ENCODE results near the gene SCG5. TPM values are rescaled to one million over a fixed set of nuclear protein-coding genes. Genes with fewer than 3 reads are reported as not detected.
A peak's percentile ranks its signal among the peaks of the same experiment; 100 is the strongest.
"Not testable (repeated sequence)": the region's sequence is repeated elsewhere in the genome, so short reads cannot be mapped to it uniquely, and the experiment has no call there.

SCG5 gene, protein sequence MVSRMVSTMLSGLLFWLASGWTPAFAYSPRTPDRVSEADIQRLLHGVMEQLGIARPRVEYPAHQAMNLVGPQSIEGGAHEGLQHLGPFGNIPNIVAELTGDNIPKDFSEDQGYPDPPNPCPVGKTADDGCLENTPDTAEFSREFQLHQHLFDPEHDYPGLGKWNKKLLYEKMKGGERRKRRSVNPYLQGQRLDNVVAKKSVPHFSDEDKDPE
- total RNA-seq = 1.3 TPM
- polyA plus RNA-seq (ENCODE audit: insufficient read depth, low read depth, low replicate concordance) = 1.6 TPM
- long read RNA-seq, donor 1, partial matches to known transcripts = 0 of 5 reads
- long read RNA-seq, donor 1, other reads (novel, unspliced or antisense) = 0 of 5 reads
- long read RNA-seq, donor 2, partial matches to known transcripts = 0 of 3 reads
- long read RNA-seq, donor 2, other reads (novel, unspliced or antisense) = 0 of 3 reads
- long read RNA-seq, donor 3, partial matches to known transcripts = 0 of 1 reads
- long read RNA-seq, donor 3, other reads (novel, unspliced or antisense) = 0 of 1 reads
- long read RNA-seq, donor 4, partial matches to known transcripts = 0 of 6 reads
- long read RNA-seq, donor 4, other reads (novel, unspliced or antisense) = 0 of 6 reads
- long read RNA-seq, donor 5 = 0 reads
- long read RNA-seq, donor 6, partial matches to known transcripts = 0 of 8 reads
- long read RNA-seq, donor 6, other reads (novel, unspliced or antisense) = 0 of 8 reads
- long read RNA-seq, donor 7 = 0 reads
- long read RNA-seq, donor 8, transcript SCG5-201 (6 exons, 1,238 nt) = major isoform, 5 of 6 reads
- long read RNA-seq, donor 8, partial matches to known transcripts = 0 of 6 reads
- long read RNA-seq, donor 8, other reads (novel, unspliced or antisense) = 0 of 6 reads
- long read RNA-seq, donor 9, partial matches to known transcripts = 0 of 5 reads
- long read RNA-seq, donor 9, other reads (novel, unspliced or antisense) = 0 of 5 reads
- long read RNA-seq, donor 10, partial matches to known transcripts = 0 of 6 reads
- long read RNA-seq, donor 10, other reads (novel, unspliced or antisense) = 0 of 6 reads

DNA sequence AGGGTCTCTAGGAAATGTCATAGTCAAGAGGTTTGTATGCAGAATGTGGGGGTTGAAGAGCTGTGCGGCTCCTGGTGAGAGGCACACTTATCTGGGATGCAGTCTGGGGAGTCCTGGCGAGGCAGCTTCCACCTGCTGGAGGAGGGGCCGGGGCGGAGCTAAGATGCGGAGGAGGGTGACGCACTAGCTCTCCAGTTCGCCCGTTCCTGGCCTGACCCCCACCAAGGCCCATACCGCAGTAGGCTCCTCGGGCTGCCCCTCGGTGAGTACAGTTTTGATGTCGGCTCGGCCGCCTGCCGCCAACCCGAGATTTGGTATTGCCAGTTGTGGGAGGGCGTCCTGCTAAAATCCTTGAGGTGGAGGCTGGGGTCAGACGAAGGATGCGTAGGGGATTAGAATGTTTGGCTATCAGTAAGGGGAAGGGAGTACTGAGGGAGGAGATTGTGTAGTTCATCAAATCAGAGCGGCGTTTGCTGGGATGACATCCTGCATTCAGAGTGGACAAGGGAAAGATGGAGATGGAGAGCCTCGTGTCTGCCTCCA lies at the start of gene SCG5:
Gene SCG5, plus strand, starts transcription at position 194 of the 543 bp plus-strand sequence. CDS start 1,883 bp downstream, outside the sequence.
- H3K27me3 ChIP-seq (ENCODE audit: control insufficient read depth, insufficient read depth, low read length) = no peaks in the 10 kb centered on the region
- H3K9me3 ChIP-seq (ENCODE audit: control insufficient read depth in 2 of 3, insufficient read depth in 1 of 3, low read length in 3 of 3) = no peaks in the 10 kb centered on the region
- peak within 1 kb of the TSS in 1 of 3 donors; percentile 63 for H3K4me3 ChIP-seq (ENCODE audit: low read length in 3 of 3)
- no peak within 1 kb of the TSS for H3K27ac ChIP-seq (ENCODE audit: low read depth in 2 of 2, low read length in 2 of 2)
- intact Hi-C loops (cut with DNase I) = no loop called here
- peak within 1 kb of the TSS in 1 of 3 donors; percentile 54 for H3K9ac ChIP-seq (ENCODE audit: low read length in 3 of 3)
- no peaks in the 10 kb centered on the region for H3K4me1 ChIP-seq (ENCODE audit: control insufficient read depth in 2 of 3, insufficient read depth in 2 of 3, low read depth in 1 of 3, low read length in 3 of 3)
- DNase-seq = peak in 4 of 5 donors; percentile 84 to 92 (median 88)
- no peaks in the 10 kb centered on the region for H3K36me3 ChIP-seq (ENCODE audit: control insufficient read depth in 2 of 3, insufficient read depth in 3 of 3, low read length in 3 of 3)
- no peak for FAIRE-seq
- TF ChIP-seq CTCF (IDR thresholded peaks at IDR 0.05; ENCODE audit: borderline replicate concordance, extremely low read depth, insufficient read depth) = no peak

DNA sequence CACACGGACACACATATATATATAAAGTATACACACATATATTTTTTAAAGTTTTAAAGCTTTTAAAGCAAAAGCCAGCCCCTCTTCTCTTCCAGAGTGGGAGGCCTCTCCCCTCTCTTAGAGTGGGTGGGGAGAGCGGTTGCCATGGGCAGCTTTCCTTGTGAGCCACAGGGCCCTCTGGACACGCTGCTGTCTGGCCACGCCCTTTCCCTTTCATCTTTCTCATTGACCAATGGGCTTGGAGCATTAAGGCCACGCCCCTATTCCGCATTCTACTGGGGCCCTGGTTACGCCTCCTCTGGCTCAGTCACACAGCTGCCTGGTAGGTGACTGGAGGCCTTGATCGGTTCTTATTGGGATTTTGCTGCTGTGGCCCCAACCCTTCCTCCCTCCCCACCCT lies 48.4 kb upstream of the SCG5 start, which contains the start of gene GOLGA8N:
Gene GOLGA8N, plus strand, starts transcription at position 306 of the 400 bp plus-strand sequence.
- H3K27ac ChIP-seq (ENCODE audit: low read depth in 2 of 2, low read length in 2 of 2); H3K27me3 ChIP-seq (ENCODE audit: control insufficient read depth, insufficient read depth, low read length); H3K4me3 ChIP-seq (ENCODE audit: low read length in 3 of 3); FAIRE-seq; H3K4me1 ChIP-seq (ENCODE audit: control insufficient read depth in 2 of 3, insufficient read depth in 2 of 3, low read depth in 1 of 3, low read length in 3 of 3); H3K36me3 ChIP-seq (ENCODE audit: control insufficient read depth in 2 of 3, insufficient read depth in 3 of 3, low read length in 3 of 3); DNase-seq; intact Hi-C loops (cut with DNase I); H3K9me3 ChIP-seq (ENCODE audit: control insufficient read depth in 2 of 3, insufficient read depth in 1 of 3, low read length in 3 of 3); H3K9ac ChIP-seq (ENCODE audit: low read length in 3 of 3): not testable (repeated sequence)

- H3K4me3 ChIP-seq (ENCODE audit: low read length in 3 of 3); intact Hi-C loops (cut with DNase I); FAIRE-seq: not testable (repeated sequence)
Measured at GRCh38 chr15:32609518-32609917, 32.0 kb upstream of the SCG5 start.

DNA sequence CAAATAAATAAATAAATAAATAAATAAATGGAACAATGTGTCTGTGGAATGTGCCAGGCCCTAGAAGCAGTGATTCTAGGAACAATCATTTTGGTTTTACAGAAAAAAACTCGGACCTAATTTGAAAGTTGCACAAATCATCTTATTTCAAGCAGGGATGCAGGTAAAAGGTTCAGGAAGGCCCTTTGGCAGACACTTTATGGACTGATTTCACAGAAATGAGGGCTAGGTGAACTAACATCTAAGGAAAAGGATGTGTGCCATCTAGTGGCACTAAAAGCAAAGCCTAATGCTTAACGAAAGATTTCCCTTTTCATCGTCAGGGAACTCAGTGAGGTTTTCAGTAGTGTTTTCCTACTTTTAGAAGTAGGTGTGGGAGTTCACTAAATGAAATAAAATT lies 30.8 kb upstream of the SCG5 start:
- H3K9me3 ChIP-seq (ENCODE audit: control insufficient read depth in 2 of 3, insufficient read depth in 1 of 3, low read length in 3 of 3); H3K4me3 ChIP-seq (ENCODE audit: low read length in 3 of 3); H3K36me3 ChIP-seq (ENCODE audit: control insufficient read depth in 2 of 3, insufficient read depth in 3 of 3, low read length in 3 of 3); H3K4me1 ChIP-seq (ENCODE audit: control insufficient read depth in 2 of 3, insufficient read depth in 2 of 3, low read depth in 1 of 3, low read length in 3 of 3); H3K27ac ChIP-seq (ENCODE audit: low read depth in 2 of 2, low read length in 2 of 2); FAIRE-seq; H3K9ac ChIP-seq (ENCODE audit: low read length in 3 of 3); intact Hi-C loops (cut with DNase I); H3K27me3 ChIP-seq (ENCODE audit: control insufficient read depth, insufficient read depth, low read length): not testable (repeated sequence)
- DNase-seq = peak in 2 of 5 donors; percentile 61 to 62

More at GRCh38 chr15:32609518-32609917, 32.0 kb upstream of the SCG5 start:
- not testable (repeated sequence) for DNase-seq; H3K36me3 ChIP-seq (ENCODE audit: control insufficient read depth in 2 of 3, insufficient read depth in 3 of 3, low read length in 3 of 3); H3K9me3 ChIP-seq (ENCODE audit: control insufficient read depth in 2 of 3, insufficient read depth in 1 of 3, low read length in 3 of 3); H3K27me3 ChIP-seq (ENCODE audit: control insufficient read depth, insufficient read depth, low read length); H3K4me1 ChIP-seq (ENCODE audit: control insufficient read depth in 2 of 3, insufficient read depth in 2 of 3, low read depth in 1 of 3, low read length in 3 of 3); H3K27ac ChIP-seq (ENCODE audit: low read depth in 2 of 2, low read length in 2 of 2); H3K9ac ChIP-seq (ENCODE audit: low read length in 3 of 3)

- Histone ChIP-seq H3K9ac (ENCODE audit: low read length in 3 of 3) (peak overlapping the region in 2 of 3 donors; percentile 40 to 74), H3K4me3 (ENCODE audit: low read length in 3 of 3) (peak overlapping the region; percentile 75 to 85 (median 84)), H3K27ac (ENCODE audit: low read depth in 2 of 2, low read length in 2 of 2) (peak overlapping the region; percentile 56 to 71)
- H3K4me1 ChIP-seq (ENCODE audit: control insufficient read depth in 2 of 3, insufficient read depth in 2 of 3, low read depth in 1 of 3, low read length in 3 of 3); H3K36me3 ChIP-seq (ENCODE audit: control insufficient read depth in 2 of 3, insufficient read depth in 3 of 3, low read length in 3 of 3); H3K27me3 ChIP-seq (ENCODE audit: control insufficient read depth, insufficient read depth, low read length); H3K9me3 ChIP-seq (ENCODE audit: control insufficient read depth in 2 of 3, insufficient read depth in 1 of 3, low read length in 3 of 3); FAIRE-seq; intact Hi-C loops (cut with DNase I); DNase-seq: not testable (repeated sequence)
Measured at GRCh38 chr15:32614712-32615050, 26.8 kb upstream of the SCG5 start.

GRCh38 chr15:32615051-32615870 lies 26.2 kb upstream of the SCG5 start, which contains the start of gene ARHGAP11A:
ARHGAP11A (plus strand) TSS chr15:32615504; CDS start chr15:32616212, 708 bp downstream.
- H3K36me3 ChIP-seq (ENCODE audit: control insufficient read depth in 2 of 3, insufficient read depth in 3 of 3, low read length in 3 of 3); intact Hi-C loops (cut with DNase I); H3K9me3 ChIP-seq (ENCODE audit: control insufficient read depth in 2 of 3, insufficient read depth in 1 of 3, low read length in 3 of 3); FAIRE-seq; H3K4me1 ChIP-seq (ENCODE audit: control insufficient read depth in 2 of 3, insufficient read depth in 2 of 3, low read depth in 1 of 3, low read length in 3 of 3); H3K27me3 ChIP-seq (ENCODE audit: control insufficient read depth, insufficient read depth, low read length): not testable (repeated sequence)
- Histone ChIP-seq H3K4me3 (ENCODE audit: low read length in 3 of 3) (peak within 1 kb of the TSS; percentile 75 to 85 (median 84)), H3K9ac (ENCODE audit: low read length in 3 of 3) (peak within 1 kb of the TSS in 2 of 3 donors; percentile 40 to 74), H3K27ac (ENCODE audit: low read depth in 2 of 2, low read length in 2 of 2) (peak within 1 kb of the TSS; percentile 56 to 71)
- DNase-seq = peak; percentile 86 to 97 (median 89)
